Heart right ventricle (tissue), 16 donors: ENCODE results near the gene OPN1SW. TPM values are rescaled to one million over a fixed set of nuclear protein-coding genes. Genes with fewer than 3 reads are reported as not detected.

ENCODE experiments used
- ATAC-seq, 8 donors: fragments of 200-7000 bp; cut with Tn5 transposase; one replicate each; pipeline ENCODE4 v1.9.1; 2020; ENCODE audit warnings: mild to moderate bottlenecking in 8 of 8, moderate library complexity in 8 of 8, moderate number of reproducible peaks in 1 of 8
- DNase-seq, 2 donors: peaks; one replicate each; pipeline ENCODE4 v3.0.0-alpha.2; 2020
- H3K27ac ChIP-seq, 10 donors: fragments of 200-600 bp; sonication (generic) in 2 of 10; one replicate each; pipeline versions ENCODE4 v1.5.0 to v1.8.0; 2020 to 2022; ENCODE audit warnings: mild to moderate bottlenecking in 3 of 10
- H3K27me3 ChIP-seq, 7 donors: fragments of 200-600 bp; one replicate each; pipeline ENCODE4 v1.8.0; 2021 to 2022; ENCODE audit warnings: mild to moderate bottlenecking in 2 of 7
- H3K36me3 ChIP-seq, 9 donors: fragments of 200-600 bp; sonication (generic) in 1 of 9; one replicate each; pipeline versions ENCODE4 v1.5.0 to v1.8.0; 2020 to 2022; ENCODE audit warnings: mild to moderate bottlenecking in 2 of 9
- H3K4me1 ChIP-seq, 9 donors: fragments of 200-600 bp; sonication (generic) in 1 of 9; one replicate each; pipeline versions ENCODE4 v1.5.0 to v1.8.0; 2020 to 2022; ENCODE audit warnings: mild to moderate bottlenecking in 4 of 9
- H3K4me3 ChIP-seq, 10 donors: fragments of 200-600 bp; sonication (generic) in 2 of 10; one replicate each; pipeline versions ENCODE4 v1.5.0 to v1.8.0; 2020 to 2022; ENCODE audit warnings: mild to moderate bottlenecking in 7 of 10, moderate library complexity in 2 of 10
- H3K9me3 ChIP-seq, 11 donors: fragments of 200-600 bp in 10 of 11; sonication (generic) in 2 of 11; one replicate each; pipeline versions ENCODE4 v1.5.0 to v1.8.0; 2013 to 2022; ENCODE audit warnings: mild to moderate bottlenecking in 2 of 11, control low read depth in 1 of 11, moderate library complexity in 1 of 11
- CTCF ChIP-seq, 9 donors: fragments of 200-600 bp; sonication (generic) in 2 of 9; IDR thresholded peaks; one replicate each; pipeline versions ENCODE4 v1.5.0 to v1.8.0; 2021 to 2022; ENCODE audit warnings: antibody characterized with exemption in 9 of 9, mild to moderate bottlenecking in 5 of 9, moderate library complexity in 1 of 9
- WGBS, 2 donors: extraction: QIAGEN DNeasy Blood & Tissue Kit; methylation state at CpG; one replicate each; pipeline ENCODE4 v1.1.7; 2013; ENCODE audit warnings: inconsistent platforms in 1 of 2; 5-methylcytosine and 5-hydroxymethylcytosine counted together
- intact Hi-C, 10 donors: fragments of 100-400 bp; cut with DNase I; formaldehyde crosslinking; loops; one replicate each; pipeline versions ENCODE4 v1.11.1 to v1.14.2; 2022
- polyA plus RNA-seq, 2 donors: library from polyadenylated mRNA; stranded (reverse); fragments of 200-250 nt; gene quantifications; one replicate each; pipeline ENCODE4 v1.2.3, GENCODE V29; 2013
- total RNA-seq, 10 donors: library from RNA; stranded (reverse); fragmentation: NEBNext Ultra II Directional in 3 of 10; extraction: Animal tissue kit (Norgen Biotek cat#: 25700) in 3 of 10; gene quantifications; one replicate each; pipeline versions ENCODE4 v1.2.1 to v1.2.4, GENCODE V29; 2021 to 2023
- donor health status: Arrhythmogenic right ventricular cardiomyopathy.
- donor health status: ischemic (EF 13 %, LVEDD 7.1; RV severe dilation, severe dysfunction).
- donor health status: healthy with polysubstance abuse.
- donor health status: DM: no; HTN: yes; CAD: no.
- donor health status: DM: no; HTN: no; CAD: no.
- donor health status: ischemic (EF 25% LVEDD 6.9; RV normal size, moderate dysfunction).
- donor health status: ischemic (EF 25% LVEDD 5.7; RV mildly dilated, moderate dysfunction).
- donor health status: healthy.
- donor health status: DM: yes; HTN: yes; CAD: no.
- donor health status: Ischemic cardiomyopathy.
- donor health status: ischemic (EF 35%, LVEDD 5.7; RV mildly dilated, moderate dysfunction).
- donor health status: nonischemic (EF 11% LVEDD 7.7; RV severe dilation, severe dysfunction).
- donor health status: DM: yes; HTN: yes; CAD: no.
- donor health status: PGD.
- donor health status: ischemic (EF 29% LVEDD 5.4; RV normal size, mild dysfunction).
- donor health status: nonischemic (EF 23%, LVEDD 6.1; RV moderate dilation, normal function).

The OPN1SW gene
- total and polyA plus RNA-seq, 12 donors = not detected

- H3K36me3 ChIP-seq = peaks cover 0 to 98% (median 27%) of the 10 kb centered on the region in 9 donors
- no peaks in the 10 kb centered on the region for H3K9me3 ChIP-seq
- peak overlapping the region in 8 of 10 donors; percentile 7 to 70 (median 66) for H3K27ac ChIP-seq
- WGBS, 2 donors = 72 to 85% methylated on average over 2 of the region's 2 CpGs
- no peak for DNase-seq
- intact Hi-C loops = loop anchor here in 1 of 10 donors (10.0 kb wide), 1 partner anchor 70 kb away; no protein-coding TSS in a partner anchor
- peak in 2 of 8 donors; percentile 29 to 38 for ATAC-seq
- H3K4me3 ChIP-seq = no peak overlapping the region
- TF ChIP-seq CTCF (IDR thresholded peaks at IDR 0.05) = no peak
- peaks cover 0 to 59% (median 22%) of the 10 kb centered on the region in 9 donors for H3K4me1 ChIP-seq
- no peaks in the 10 kb centered on the region for H3K27me3 ChIP-seq
Measured at GRCh38 chr7:128755075-128755818, 20.3 kb downstream of the OPN1SW start.

GRCh38 chr7:128752251-128752650, 23.3 kb downstream of the OPN1SW start:
- TF ChIP-seq CTCF (IDR thresholded peaks at IDR 0.05) = no peak
- peaks cover 0 to 78% (median 32%) of the 10 kb centered on the region in 9 donors for H3K4me1 ChIP-seq
- ATAC-seq = peak in 3 of 8 donors; percentile 45 to 65 (median 49)
- no peaks in the 10 kb centered on the region for H3K27me3 ChIP-seq
- H3K9me3 ChIP-seq = no peaks in the 10 kb centered on the region
- peak overlapping the region in 6 of 10 donors; percentile 24 to 62 (median 48) for H3K27ac ChIP-seq
- no peak for DNase-seq
- H3K36me3 ChIP-seq = peaks cover 0 to 98% (median 22%) of the 10 kb centered on the region in 9 donors
- intact Hi-C loops = loop anchor here in 2 of 10 donors (5.0 to 10.0 kb wide), 2 partner anchors 73 to 75 kb away; no protein-coding TSS in a partner anchor
- H3K4me3 ChIP-seq = no peak overlapping the region
- WGBS, 2 donors = 50 to 52% methylated on average over 1 of the region's 1 CpG

- Histone ChIP-seq H3K4me1 (peaks cover 0 to 71% (median 31%) of the 10 kb centered on the region in 9 donors), H3K27me3 (no peaks in the 10 kb centered on the region), H3K36me3 (peaks cover 0 to 60% (median 16%) of the 10 kb centered on the region in 9 donors), H3K27ac (no peak overlapping the region), H3K9me3 (no peaks in the 10 kb centered on the region), H3K4me3 (no peak overlapping the region)
- ATAC-seq (no peak), DNase-seq (no peak)
- TF ChIP-seq CTCF (IDR thresholded peaks at IDR 0.05) = no peak
- 73% methylated on average over 6 of the region's 6 CpGs for WGBS, 2 donors
- intact Hi-C loops = no loop called here
Measured at GRCh38 chr7:128747327-128748079, 28.1 kb downstream of the OPN1SW start.

- ATAC-seq (no peak), DNase-seq (no peak)
- Histone ChIP-seq H3K4me1 (peaks cover 2 to 75% (median 44%) of the 10 kb centered on the region in 9 donors), H3K9me3 (no peaks in the 10 kb centered on the region), H3K4me3 (no peak overlapping the region), H3K27ac (no peak overlapping the region), H3K27me3 (no peaks in the 10 kb centered on the region), H3K36me3 (peaks cover 0 to 42% (median 16%) of the 10 kb centered on the region in 9 donors)
- intact Hi-C loops = no loop called here
- WGBS, 2 donors = 75 to 77% methylated on average over 1 of the region's 1 CpG
- no peak for TF ChIP-seq CTCF (IDR thresholded peaks at IDR 0.05)
Measured at GRCh38 chr7:128745706-128746105, 29.9 kb downstream of the OPN1SW start.
